CD1c-positive myeloid dendritic cell (primary cell): ENCODE results near the gene LRRC3C.

Experiments used
- DNase-seq: peaks from one replicate; pipeline ENCODE4 v3.0.0-alpha.2; 2016; ENCODE audit errors: extremely low spot score

LRRC3C gene

DNA sequence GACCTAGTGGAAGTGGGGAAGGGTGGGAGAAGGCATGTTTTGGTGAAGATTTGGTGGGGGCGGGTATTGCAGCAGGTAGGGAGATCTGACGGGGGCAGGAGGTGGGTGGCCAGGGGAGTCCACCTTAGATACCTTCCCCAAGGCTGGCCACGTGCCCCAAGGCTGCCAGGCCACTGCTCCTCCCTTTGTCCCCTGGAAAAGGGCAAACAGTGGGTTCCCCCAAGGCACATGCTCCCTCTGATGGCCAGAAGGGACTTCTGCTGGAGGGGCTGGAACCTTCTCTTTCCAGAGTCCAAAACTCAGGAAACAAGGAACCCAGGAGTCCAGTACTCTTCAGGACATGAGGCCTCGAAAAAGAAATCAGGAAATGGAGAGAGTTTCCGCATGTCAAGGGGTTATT is 46.9 kb downstream of the LRRC3C start:
- no peak for DNase-seq

DNA sequence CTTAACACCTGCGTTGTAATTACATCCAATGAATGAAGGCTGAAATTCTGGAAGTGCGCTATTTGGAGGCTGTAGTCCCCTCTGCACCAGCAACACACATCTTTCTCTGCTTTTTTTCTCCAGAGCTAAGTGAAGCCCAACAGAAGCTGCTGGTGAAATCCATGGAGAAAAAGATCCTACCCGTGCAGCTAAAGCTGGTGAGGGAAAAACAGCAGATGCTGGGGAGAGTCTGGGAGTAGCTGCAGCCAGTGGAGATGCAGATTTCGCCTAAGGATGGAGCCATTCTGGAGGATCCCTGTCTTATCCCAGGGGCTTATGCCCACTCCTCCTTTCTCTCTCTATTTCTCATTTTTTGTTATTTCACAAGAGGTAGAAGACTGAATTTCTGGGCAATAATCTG is 48.3 kb downstream of the LRRC3C start:
- DNase-seq = no peak

GRCh38 chr17:39979016-39979670 is 51.6 kb downstream of the LRRC3C start:
- peak; percentile 69 for DNase-seq

DNA sequence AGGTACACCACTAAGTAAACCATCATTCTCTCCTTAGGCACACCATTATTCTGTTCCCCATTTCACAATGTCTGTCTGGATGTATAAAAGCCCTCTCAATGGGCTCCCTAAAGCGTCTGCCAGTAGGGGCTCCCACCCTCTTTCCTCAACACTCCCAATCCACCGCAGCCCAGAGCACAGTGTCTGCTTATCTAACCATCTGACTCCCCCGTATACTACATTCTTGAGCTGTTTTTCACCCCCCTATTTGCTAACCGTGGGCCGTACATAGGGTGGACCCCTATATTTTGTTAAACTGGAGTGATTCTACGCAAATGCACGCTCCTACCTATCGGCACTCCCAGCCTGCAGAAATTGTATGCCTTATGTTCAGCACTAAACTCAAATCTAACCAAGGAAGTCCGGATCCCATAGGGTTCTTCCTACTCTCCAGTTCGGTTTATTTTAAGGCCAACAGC is 52.4 kb downstream of the LRRC3C start:
- peak; percentile 61 for DNase-seq

- peak; percentile 100 for DNase-seq
Observed at GRCh38 chr17:39980351-39981206, 53.0 kb downstream of the LRRC3C start, which contains the start of gene PSMD3. TSS of gene PSMD3 (plus strand) at chr17:39980807. CDS start at chr17:39980971, 164 bp downstream.

DNA sequence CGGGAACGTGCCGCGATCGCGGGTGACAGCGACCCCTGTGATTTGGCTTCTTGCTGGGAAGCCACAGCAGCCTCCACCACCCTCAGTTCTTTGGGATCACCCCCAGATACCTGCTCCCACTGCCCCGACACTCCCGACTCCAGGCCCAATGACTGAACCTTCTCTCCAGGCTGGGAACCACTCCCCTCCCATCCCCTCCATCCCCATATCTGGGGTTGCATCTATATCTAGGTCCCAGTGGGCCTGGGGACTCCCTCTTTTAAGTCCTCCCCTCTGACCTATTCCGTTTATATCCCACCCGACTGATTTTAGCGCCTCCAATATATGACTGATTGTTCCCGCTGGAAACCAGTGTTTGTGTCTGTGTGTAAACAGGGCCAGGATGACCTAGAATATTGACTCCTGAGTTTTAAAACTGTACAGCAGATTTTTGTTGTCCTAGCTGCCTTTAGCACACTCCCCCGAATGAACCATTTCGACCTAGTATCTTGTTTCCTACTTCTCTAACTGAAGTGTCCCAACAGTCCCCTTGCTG is 53.7 kb downstream of the LRRC3C start:
- no peak for DNase-seq

GRCh38 chr17:39981766-39982375 is 54.3 kb downstream of the LRRC3C start:
- DNase-seq = peak; percentile 40

GRCh38 chr17:39988206-39988810 is 60.8 kb downstream of the LRRC3C start:
- no peak for DNase-seq

DNA sequence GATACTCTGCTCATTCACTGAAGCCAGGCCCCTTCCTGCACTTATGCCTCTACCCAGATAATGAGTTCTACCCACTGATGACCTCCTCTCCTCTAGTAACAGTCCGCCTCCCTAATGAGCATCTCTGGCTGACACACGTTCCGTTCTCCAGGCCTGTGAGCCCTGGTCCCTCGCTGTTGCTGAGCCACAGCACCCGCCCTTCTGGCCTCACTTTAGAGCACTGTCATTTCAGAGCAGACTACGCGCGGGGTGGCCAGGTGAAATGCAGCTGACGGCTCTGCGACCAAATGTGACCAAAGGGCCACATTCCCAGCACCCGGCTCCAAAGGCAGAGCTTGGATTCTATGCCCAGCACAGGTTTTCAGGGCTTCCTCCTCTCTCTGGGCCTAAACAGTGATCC is 66.9 kb downstream of the LRRC3C start:
- DNase-seq = no peak
